ENCODE results near the gene PLLP. TPM values are rescaled to one million over a fixed set of nuclear protein-coding genes. Genes with fewer than 3 reads are reported as not detected.

PLLP gene
- polyA plus RNA-seq, 1 donor (not counting 4 experiments of a cell fraction or from before 2014, with no cell fraction given): 8.7 TPM

GRCh38 chr16:57283959-57284208 is 588 bp downstream of the PLLP start:
- H3K27me3 ChIP-seq (ENCODE audit: control insufficient read depth, extremely low read depth, insufficient read depth, low read length): peaks cover 10% of the 10 kb centered on the region
- dilution Hi-C loops (cut with MboI; ENCODE audit: extremely low pct_ligation_motif_present, low sequenced_read_pairs): no loop called here

GRCh38 chr16:57283214-57283958 is 1.1 kb downstream of the PLLP start:
- Histone ChIP-seq H4K20me1 (ENCODE audit: control insufficient read depth, extremely low read depth, insufficient read depth, low read length) (no peaks in the 10 kb centered on the region), H3K36me3 (ENCODE audit: control insufficient read depth in 2 of 2, extremely low read depth in 1 of 2, insufficient read depth in 2 of 2, low read length in 2 of 2) (no peaks in the 10 kb centered on the region), H3K9me1 (ENCODE audit: control insufficient read depth, extremely low read depth, insufficient read depth, low read length) (no peaks in the 10 kb centered on the region), H3K27me3 (ENCODE audit: control insufficient read depth, extremely low read depth, insufficient read depth, low read length) (peaks cover 10% of the 10 kb centered on the region), H3K27ac (ENCODE audit: control insufficient read depth, insufficient read depth, low read length) (no peak overlapping the region), H3K4me1 (ENCODE audit: control insufficient read depth, extremely low read depth, insufficient read depth, low read length) (peaks cover 22% of the 10 kb centered on the region), H3K4me3 (ENCODE audit: control insufficient read depth in 2 of 3, extremely low read depth in 1 of 3, insufficient read depth in 2 of 3, low read depth in 1 of 3, low read length in 3 of 3) (peak overlapping the region; percentile 11 to 56 (median 50)), H3K9me3 (ENCODE audit: control insufficient read depth, low read depth, low read length) (no peaks in the 10 kb centered on the region), H3K79me2 (ENCODE audit: control insufficient read depth, insufficient read depth, low read length) (no peaks in the 10 kb centered on the region), H3K4me2 (ENCODE audit: control insufficient read depth, extremely low read depth, insufficient read depth, low read depth, low read length) (peak overlapping the region; percentile 71), H3K9ac (ENCODE audit: control insufficient read depth, extremely low read depth, insufficient read depth, low read length) (no peak overlapping the region), H2AFZ (ENCODE audit: control insufficient read depth, low read length) (no peak overlapping the region)
- dilution Hi-C loops (cut with MboI; ENCODE audit: extremely low pct_ligation_motif_present, low sequenced_read_pairs): no loop called here
- no peak for TF ChIP-seq CTCF (optimal IDR thresholded peaks at IDR 0.05 in 1 of 3, IDR thresholded peaks at IDR 0.05 in 1 of 3, conservative IDR thresholded peaks at IDR 0.05 in 1 of 3; ENCODE audit: extremely low read depth in 1 of 3, insufficient read depth in 2 of 3, low read length in 3 of 3)
- no peak for TF ChIP-seq EZH2 (IDR thresholded peaks at IDR 0.05; ENCODE audit: low read length)
- DNase-seq (ENCODE audit: low read depth, low spot score) (no peak), FAIRE-seq (no peak)

More at GRCh38 chr16:57283959-57284208, 588 bp downstream of the PLLP start:
- TF ChIP-seq CTCF (optimal IDR thresholded peaks at IDR 0.05 in 1 of 3, IDR thresholded peaks at IDR 0.05 in 1 of 3, conservative IDR thresholded peaks at IDR 0.05 in 1 of 3; ENCODE audit: extremely low read depth in 1 of 3, insufficient read depth in 2 of 3, low read length in 3 of 3) (no peak), EZH2 (IDR thresholded peaks at IDR 0.05; ENCODE audit: low read length) (no peak)
- Histone ChIP-seq H3K4me1 (ENCODE audit: control insufficient read depth, extremely low read depth, insufficient read depth, low read length) (peaks cover 18% of the 10 kb centered on the region), H3K9me3 (ENCODE audit: control insufficient read depth, low read depth, low read length) (no peaks in the 10 kb centered on the region), H3K27ac (ENCODE audit: control insufficient read depth, insufficient read depth, low read length) (no peak overlapping the region), H4K20me1 (ENCODE audit: control insufficient read depth, extremely low read depth, insufficient read depth, low read length) (no peaks in the 10 kb centered on the region), H3K36me3 (ENCODE audit: control insufficient read depth in 2 of 2, extremely low read depth in 1 of 2, insufficient read depth in 2 of 2, low read length in 2 of 2) (no peaks in the 10 kb centered on the region), H3K79me2 (ENCODE audit: control insufficient read depth, insufficient read depth, low read length) (no peaks in the 10 kb centered on the region), H2AFZ (ENCODE audit: control insufficient read depth, low read length) (peak overlapping the region; percentile 69), H3K4me2 (ENCODE audit: control insufficient read depth, extremely low read depth, insufficient read depth, low read depth, low read length) (peak overlapping the region; percentile 71), H3K9ac (ENCODE audit: control insufficient read depth, extremely low read depth, insufficient read depth, low read length) (peak overlapping the region; percentile 63), H3K4me3 (ENCODE audit: control insufficient read depth in 2 of 3, extremely low read depth in 1 of 3, insufficient read depth in 2 of 3, low read depth in 1 of 3, low read length in 3 of 3) (peak overlapping the region in 2 of 3 experiments; percentile 50 to 56), H3K9me1 (ENCODE audit: control insufficient read depth, extremely low read depth, insufficient read depth, low read length) (no peaks in the 10 kb centered on the region)
- FAIRE-seq (no peak), DNase-seq (ENCODE audit: low read depth, low spot score) (no peak)
